ENCODE data around the gene ADGRG3. TPM values are rescaled to one million over a fixed set of nuclear protein-coding genes. Genes with fewer than 3 reads are reported as not detected.

Gene ADGRG3
- total and polyA plus RNA-seq, 9 of the 15 experiments (the other 6 are each of a cell fraction or from before 2014, with no cell fraction given): 0.09 to 0.52 (median 0.14) TPM; not detected in 3

- no peak for TF ChIP-seq JUN (IDR thresholded peaks at IDR 0.05; ENCODE audit: borderline replicate concordance, low read depth, low read length)
- TF ChIP-seq JUN (CRISPR knock-in tag; IDR thresholded peaks at IDR 0.05; ENCODE audit: borderline replicate concordance): no peak
- no peak for TF ChIP-seq ARID3A (IDR thresholded peaks at IDR 0.05; ENCODE audit: borderline replicate concordance, low read depth, low read length)
- TF ChIP-seq PPARD (CRISPR knock-in tag; IDR thresholded peaks at IDR 0.05): no peak
- no peak for TF ChIP-seq CCNT2 (IDR thresholded peaks at IDR 0.05; ENCODE audit: borderline replicate concordance, extremely low read depth, insufficient read length, low read depth, low read length)
- TF ChIP-seq RERE (CRISPR knock-in tag; IDR thresholded peaks at IDR 0.05; ENCODE audit: borderline replicate concordance): no peak
- TF ChIP-seq ZC3H8 (IDR thresholded peaks at IDR 0.05): no peak
- TF ChIP-seq PTRF (tag; IDR thresholded peaks at IDR 0.05): no peak
- no peak for TF ChIP-seq POLR3G (IDR thresholded peaks at IDR 0.05; ENCODE audit: extremely low read depth, insufficient read length, insufficient replicate concordance)
Observed at GRCh38 chr16:57666353-57667047, 1.6 kb upstream of the ADGRG3 start (continued).
